ENCODE results near the gene FOXR1.

DNA sequence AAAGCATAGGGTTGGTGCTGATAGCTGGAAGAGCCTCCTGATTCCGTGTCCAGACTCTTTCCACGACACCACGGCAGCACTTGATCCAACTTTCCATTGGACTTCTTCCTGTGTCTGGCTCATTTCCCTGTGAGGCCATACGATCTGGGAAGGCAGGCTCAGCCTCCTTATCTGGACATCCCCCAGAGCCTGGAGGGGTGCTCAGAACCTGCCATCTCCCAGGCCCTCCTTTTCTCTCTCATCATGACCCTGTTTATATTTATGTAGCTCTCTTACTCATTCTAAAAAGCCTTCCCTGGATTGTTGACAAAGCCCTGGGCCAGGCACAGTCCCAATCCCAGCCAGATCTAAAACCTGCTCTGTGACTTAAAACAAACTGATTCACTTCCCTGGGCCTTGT, 38.1 kb upstream of the FOXR1 start:
- TF ChIP-seq CTCF (IDR thresholded peaks at IDR 0.05; ENCODE audit: low read length) (no peak), EZH2 (IDR thresholded peaks at IDR 0.05; ENCODE audit: borderline replicate concordance, low read length) (no peak)
